CD4-positive, alpha-beta T cell (primary cell): Measurements from ENCODE around the gene GNG4. TPM values are rescaled to one million over a fixed set of nuclear protein-coding genes. Genes with fewer than 3 reads are reported as not detected.
"Not testable (repeated sequence)": the region's sequence is repeated elsewhere in the genome, so short reads cannot be mapped to it uniquely, and the experiment has no call there.

ENCODE experiments used
- ATAC-seq: fragments of 200-7000 bp; cut with Tn5 transposase; one replicate; pipeline ENCODE4 v1.10.0; 2022; ENCODE audit warnings: mild to moderate bottlenecking; ENCODE audit not compliant: poor library complexity
- CTCF ChIA-PET: fragments of 350-600 bp; sonication (Branson Sonifier 250); formaldehyde crosslinking; loops from one replicate; lab custom pipeline; 2021; ENCODE audit warnings: antibody characterized with exemption, inconsistent platforms; lab: Charles Lee
- POLR2A ChIA-PET: fragments of 350-600 bp; sonication (Branson Sonifier 250); formaldehyde crosslinking; loops from one replicate; lab custom pipeline; 2021; ENCODE audit warnings: antibody characterized with exemption, inconsistent platforms; lab: Charles Lee
- DNase-seq, 14 experiments: peaks; one replicate each; pipeline ENCODE4 v3.0.0-alpha.2; 2013 to 2020; ENCODE audit warnings: mixed read lengths in 2 of 14
- H3K27ac ChIP-seq, 2 donors: one replicate each; pipeline versions ENCODE4 v1.5.1 to v1.7.0; 2013; ENCODE audit warnings: low read length in 2 of 2, low read depth in 1 of 2, mild to moderate bottlenecking in 1 of 2
- H3K27me3 ChIP-seq, 2 experiments: 1 replicate in 1 of 2; 2 replicates in 1 of 2; pipeline versions ENCODE4 v1.6.1 to v1.7.0; 2013; ENCODE audit warnings: low read length in 2 of 2, control low read depth in 1 of 2, mild to moderate bottlenecking in 1 of 2, moderate library complexity in 1 of 2; ENCODE audit not compliant: insufficient read depth in 2 of 2, control insufficient read depth in 1 of 2
- H3K36me3 ChIP-seq: one replicate; pipeline ENCODE4 v1.6.1; 2013; ENCODE audit warnings: low read length, control low read depth; ENCODE audit not compliant: insufficient read depth
- H3K4me1 ChIP-seq: one replicate; pipeline ENCODE4 v1.6.1; 2013; ENCODE audit warnings: low read length, control low read depth; ENCODE audit not compliant: insufficient read depth
- H3K4me3 ChIP-seq: one replicate; pipeline ENCODE4 v1.5.1; 2013; ENCODE audit warnings: mild to moderate bottlenecking, low read length, moderate library complexity
- H3K9me3 ChIP-seq, 2 experiments: 1 replicate in 1 of 2; 2 replicates in 1 of 2; pipeline versions ENCODE4 v1.6.1 to v1.7.0; 2013; ENCODE audit warnings: low read length in 2 of 2, mild to moderate bottlenecking in 2 of 2, control low read depth in 1 of 2, moderate library complexity in 1 of 2; ENCODE audit not compliant: control insufficient read depth in 1 of 2, insufficient read depth in 1 of 2
- H3K27ac Mint-ChIP-seq: one replicate; pipeline ENCODE4 v1.8.0; 2020; ENCODE audit warnings: mixed read lengths
- H3K27me3 Mint-ChIP-seq: one replicate; pipeline ENCODE4 v1.8.0; 2021; ENCODE audit warnings: mixed read lengths
- H3K36me3 Mint-ChIP-seq: one replicate; pipeline ENCODE4 v1.8.0; 2021; ENCODE audit warnings: low read depth, mixed read lengths
- H3K4me1 Mint-ChIP-seq: one replicate; pipeline ENCODE4 v1.8.0; 2021; ENCODE audit warnings: low read depth, mixed read lengths
- H3K4me3 Mint-ChIP-seq: one replicate; pipeline ENCODE4 v1.8.0; 2020; ENCODE audit warnings: mild to moderate bottlenecking, mixed read lengths
- H3K9me3 Mint-ChIP-seq: one replicate; pipeline ENCODE4 v1.8.0; 2020; ENCODE audit warnings: mixed read lengths
- intact Hi-C, 2 experiments: fragments of 100-400 bp; cut with DNase I in 1 of 2; cut with micrococcal nuclease in 1 of 2; formaldehyde crosslinking; loops; one replicate each; pipeline versions ENCODE4 v1.15.1 to v1.9.0; 2023 to 2025; cut with DNase I, micrococcal nuclease
- total RNA-seq, 174 experiments: library from RNA in 2 of 174; stranded (reverse) in 2 of 174; gene quantifications; one replicate each; pipeline ENCODE4 v1.2.3 and lab custom pipeline; 2021 to 2026
- TF ChIP-seq, protein P1 (sequence below): fragments of 200-600 bp; IDR thresholded peaks from one replicate; pipeline ENCODE4 v1.8.0; 2022; ENCODE audit warnings: antibody characterized with exemption, mild to moderate bottlenecking

Gene GNG4
- total RNA-seq, 2 experiments from 2014 or later = not detected

DNA sequence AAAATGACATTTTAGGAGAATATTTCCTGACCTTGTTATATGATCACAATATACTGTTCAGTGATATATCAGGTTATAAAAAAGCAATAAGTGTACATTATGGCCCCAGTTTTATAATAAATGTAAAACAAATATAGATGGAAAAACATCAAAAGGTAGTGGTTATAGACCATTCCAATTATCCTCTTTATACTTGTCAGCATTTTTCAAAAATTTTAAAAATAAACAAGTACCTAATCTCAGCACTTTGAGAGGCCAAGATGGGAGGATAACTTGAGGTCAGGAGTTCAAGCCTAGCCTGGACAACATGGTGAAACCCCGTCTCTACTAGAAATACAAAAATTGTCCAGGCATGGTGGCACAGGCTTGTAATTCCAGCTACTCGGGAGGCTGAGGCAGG is 75.7 kb downstream of the GNG4 start:
- Mint-ChIP-seq H3K36me3 (no peaks in the 10 kb centered on the region), H3K27ac (no peak overlapping the region), H3K27me3 (no peaks in the 10 kb centered on the region), H3K4me3 (no peak overlapping the region), H3K9me3 (no peaks in the 10 kb centered on the region), H3K4me1 (no peaks in the 10 kb centered on the region)
- Histone ChIP-seq H3K4me1 (no peaks in the 10 kb centered on the region), H3K36me3 (no peaks in the 10 kb centered on the region), H3K27ac (no peak overlapping the region), H3K27me3 (no peaks in the 10 kb centered on the region), H3K4me3 (no peak overlapping the region), H3K9me3 (no peaks in the 10 kb centered on the region)
- DNase-seq (no peak), ATAC-seq (no peak)
- TF ChIP-seq, protein P1, sequence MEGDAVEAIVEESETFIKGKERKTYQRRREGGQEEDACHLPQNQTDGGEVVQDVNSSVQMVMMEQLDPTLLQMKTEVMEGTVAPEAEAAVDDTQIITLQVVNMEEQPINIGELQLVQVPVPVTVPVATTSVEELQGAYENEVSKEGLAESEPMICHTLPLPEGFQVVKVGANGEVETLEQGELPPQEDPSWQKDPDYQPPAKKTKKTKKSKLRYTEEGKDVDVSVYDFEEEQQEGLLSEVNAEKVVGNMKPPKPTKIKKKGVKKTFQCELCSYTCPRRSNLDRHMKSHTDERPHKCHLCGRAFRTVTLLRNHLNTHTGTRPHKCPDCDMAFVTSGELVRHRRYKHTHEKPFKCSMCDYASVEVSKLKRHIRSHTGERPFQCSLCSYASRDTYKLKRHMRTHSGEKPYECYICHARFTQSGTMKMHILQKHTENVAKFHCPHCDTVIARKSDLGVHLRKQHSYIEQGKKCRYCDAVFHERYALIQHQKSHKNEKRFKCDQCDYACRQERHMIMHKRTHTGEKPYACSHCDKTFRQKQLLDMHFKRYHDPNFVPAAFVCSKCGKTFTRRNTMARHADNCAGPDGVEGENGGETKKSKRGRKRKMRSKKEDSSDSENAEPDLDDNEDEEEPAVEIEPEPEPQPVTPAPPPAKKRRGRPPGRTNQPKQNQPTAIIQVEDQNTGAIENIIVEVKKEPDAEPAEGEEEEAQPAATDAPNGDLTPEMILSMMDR = no peak
- intact Hi-C loops = no loop called here
- POLR2A ChIA-PET = no interaction called here
- CTCF ChIA-PET = no interaction called here

DNA sequence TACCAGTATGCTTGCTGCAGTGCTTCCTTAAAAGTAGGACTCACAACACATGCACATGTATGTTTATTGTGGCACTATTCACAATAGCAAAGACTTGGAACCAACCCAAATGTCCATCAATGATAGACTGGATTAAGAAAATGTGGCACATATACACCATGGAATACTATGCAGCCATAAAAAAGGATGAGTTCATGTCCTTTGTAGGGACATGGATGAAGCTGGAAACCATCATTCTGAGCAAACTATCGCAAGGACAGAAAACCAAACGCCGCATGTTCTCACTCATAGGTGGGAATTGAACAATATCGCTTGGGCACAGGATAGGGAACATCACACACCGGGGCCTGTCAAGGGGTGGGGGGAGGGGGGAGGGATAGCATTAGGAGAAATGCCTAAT is 76.6 kb downstream of the GNG4 start:
- H3K27me3 Mint-ChIP-seq, intact Hi-C loops, H3K36me3 ChIP-seq, DNase-seq, POLR2A ChIA-PET, ATAC-seq, H3K36me3 Mint-ChIP-seq, H3K27ac ChIP-seq, H3K4me1 Mint-ChIP-seq, H3K9me3 Mint-ChIP-seq, H3K9me3 ChIP-seq, H3K4me1 ChIP-seq, H3K4me3 ChIP-seq, H3K27me3 ChIP-seq, H3K4me3 Mint-ChIP-seq, CTCF ChIA-PET, H3K27ac Mint-ChIP-seq: not testable (repeated sequence)

DNA sequence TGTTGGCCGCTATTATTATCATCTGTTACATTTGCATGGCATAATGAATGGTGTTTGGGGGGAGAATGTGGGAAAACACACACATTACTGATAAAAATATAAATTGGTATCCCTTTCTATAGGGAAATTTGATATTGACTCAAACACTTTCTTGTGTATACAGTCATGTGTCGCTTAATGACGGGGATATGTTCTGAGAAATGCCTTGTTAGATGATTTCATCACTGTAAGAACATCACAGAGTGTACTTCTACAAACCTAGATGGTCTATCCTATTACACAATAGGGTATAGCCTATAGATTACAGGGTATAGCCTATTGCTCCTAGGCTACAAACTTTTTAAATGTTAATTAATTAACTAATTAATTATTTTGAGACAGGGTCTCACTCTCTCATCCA is 78.1 kb downstream of the GNG4 start:
- DNase-seq = no peak
- H3K36me3 Mint-ChIP-seq = no peaks in the 10 kb centered on the region
- H3K9me3 ChIP-seq = no peaks in the 10 kb centered on the region
- TF ChIP-seq, protein P1 = no peak
- no peaks in the 10 kb centered on the region for H3K9me3 Mint-ChIP-seq
- H3K4me1 Mint-ChIP-seq = peaks cover 15% of the 10 kb centered on the region
- H3K27ac Mint-ChIP-seq = no peak overlapping the region
- intact Hi-C loops = no loop called here
- ChIA-PET POLR2A (no interaction called here), CTCF (no interaction called here)
- no peak overlapping the region for H3K27ac ChIP-seq
- peaks cover 6% of the 10 kb centered on the region for H3K4me1 ChIP-seq
- H3K4me3 Mint-ChIP-seq = no peak overlapping the region
- H3K4me3 ChIP-seq = no peak overlapping the region
- H3K27me3 ChIP-seq = no peaks in the 10 kb centered on the region
- H3K36me3 ChIP-seq = no peaks in the 10 kb centered on the region
- no peaks in the 10 kb centered on the region for H3K27me3 Mint-ChIP-seq
- no peak for ATAC-seq

DNA sequence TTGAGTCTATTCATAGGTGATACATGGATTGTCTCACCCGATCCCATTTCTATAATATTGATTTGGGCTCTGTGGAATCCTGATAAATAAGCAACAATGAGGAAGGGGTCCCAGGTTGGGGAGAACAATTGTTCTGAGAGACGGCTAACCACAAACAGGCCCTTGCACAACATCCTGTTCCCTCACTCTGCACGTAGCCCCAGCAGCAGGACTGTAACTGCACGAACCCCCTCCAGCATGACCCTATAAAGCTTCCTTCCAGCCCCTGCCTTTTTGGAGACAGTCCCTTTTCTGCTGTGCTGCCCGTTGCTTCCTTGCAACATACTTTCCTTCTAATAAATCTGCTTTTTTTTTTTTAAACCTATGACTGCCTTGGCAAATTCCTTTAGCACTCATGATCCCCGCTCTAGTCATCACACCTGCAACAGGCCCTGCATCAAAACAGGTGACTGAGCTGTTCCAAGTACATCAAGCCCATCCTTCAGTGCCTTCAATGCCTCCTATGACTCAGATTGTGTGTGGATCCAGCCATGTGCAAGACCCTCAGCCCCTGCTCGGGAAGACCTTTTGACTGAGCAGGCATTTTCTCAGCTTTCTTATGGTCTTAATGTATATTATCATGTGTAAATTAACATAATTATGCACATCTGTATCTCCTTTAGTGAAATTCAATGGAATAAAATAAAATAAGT is 81.6 kb downstream of the GNG4 start:
- intact Hi-C loops = no loop called here
- Histone ChIP-seq H3K27me3 (no peaks in the 10 kb centered on the region), H3K27ac (no peak overlapping the region), H3K4me1 (peaks cover 6% of the 10 kb centered on the region), H3K36me3 (no peaks in the 10 kb centered on the region), H3K9me3 (no peaks in the 10 kb centered on the region), H3K4me3 (no peak overlapping the region)
- POLR2A ChIA-PET = no interaction called here
- ATAC-seq (no peak), DNase-seq (peak in 2 of 14 experiments; percentile 2 to 7)
- CTCF ChIA-PET = no interaction called here
- TF ChIP-seq, protein P1 = no peak
- peak overlapping the region; percentile 3 for H3K27ac Mint-ChIP-seq
- no peaks in the 10 kb centered on the region for H3K9me3 Mint-ChIP-seq
- H3K36me3 Mint-ChIP-seq = no peaks in the 10 kb centered on the region
- H3K4me3 Mint-ChIP-seq = no peak overlapping the region
- no peaks in the 10 kb centered on the region for H3K27me3 Mint-ChIP-seq
- peaks cover 15% of the 10 kb centered on the region for H3K4me1 Mint-ChIP-seq
